ENCODE data around the gene SLC27A6.

Gene SLC27A6

GRCh38 chr5:128973244-128973643 is 8.0 kb downstream of the SLC27A6 start:
- no peak for TF ChIP-seq CTCF (IDR thresholded peaks at IDR 0.05; ENCODE audit: low read depth, low read length, missing control alignments)
- H3K4me3 ChIP-seq (replicated peaks; ENCODE audit: low read depth, low read length) = no peak overlapping the region
- no peak for DNase-seq (ENCODE audit: extremely low read depth, low read depth)

- no peak for TF ChIP-seq CTCF (IDR thresholded peaks at IDR 0.05; ENCODE audit: low read depth, low read length, missing control alignments)
- DNase-seq (ENCODE audit: extremely low read depth, low read depth) = no peak
- H3K4me3 ChIP-seq (replicated peaks; ENCODE audit: low read depth, low read length) = no peak overlapping the region
These were observed 9.3 kb downstream of the SLC27A6 start for GRCh38 chr5:128974567-128974966.

- H3K4me3 ChIP-seq (replicated peaks; ENCODE audit: low read depth, low read length) = no peak overlapping the region
- DNase-seq (ENCODE audit: extremely low read depth, low read depth) = no peak
- no peak for TF ChIP-seq CTCF (IDR thresholded peaks at IDR 0.05; ENCODE audit: low read depth, low read length, missing control alignments)
These were observed 14.5 kb downstream of the SLC27A6 start for GRCh38 chr5:128979761-128980160.

- no peak for TF ChIP-seq CTCF (IDR thresholded peaks at IDR 0.05; ENCODE audit: low read depth, low read length, missing control alignments)
- H3K4me3 ChIP-seq (replicated peaks; ENCODE audit: low read depth, low read length) = no peak overlapping the region
- DNase-seq (ENCODE audit: extremely low read depth, low read depth) = no peak
These were observed 15.6 kb downstream of the SLC27A6 start for GRCh38 chr5:128980917-128981316.

- DNase-seq (ENCODE audit: extremely low read depth, low read depth) = no peak
- TF ChIP-seq CTCF (IDR thresholded peaks at IDR 0.05; ENCODE audit: low read depth, low read length, missing control alignments) = no peak
- no peak overlapping the region for H3K4me3 ChIP-seq (replicated peaks; ENCODE audit: low read depth, low read length)
These were observed 19.2 kb downstream of the SLC27A6 start for GRCh38 chr5:128984480-128984879.

GRCh38 chr5:128988476-128988875 is 23.2 kb downstream of the SLC27A6 start:
- no peak overlapping the region for H3K4me3 ChIP-seq (replicated peaks; ENCODE audit: low read depth, low read length)
- no peak for DNase-seq (ENCODE audit: extremely low read depth, low read depth)
- no peak for TF ChIP-seq CTCF (IDR thresholded peaks at IDR 0.05; ENCODE audit: low read depth, low read length, missing control alignments)

GRCh38 chr5:129001841-129002526 is 36.7 kb downstream of the SLC27A6 start:
- TF ChIP-seq CTCF (IDR thresholded peaks at IDR 0.05; ENCODE audit: low read depth, low read length, missing control alignments) = no peak
- no peak for DNase-seq (ENCODE audit: extremely low read depth, low read depth)

More at GRCh38 chr5:129001841-129002526, 36.7 kb downstream of the SLC27A6 start:
- H3K4me3 ChIP-seq (replicated peaks; ENCODE audit: low read depth, low read length) = no peak overlapping the region

All from HFF-Myc (cell line).